IPS-18a (cell line): ENCODE data around the gene ANKS1A.
A peak's percentile ranks its signal among the peaks of the same experiment; 100 is the strongest.

Source experiments
- H3K27ac ChIP-seq: one replicate; pipeline ENCODE4 v1.5.1; 2013; ENCODE audit warnings: low read length
- H3K27me3 ChIP-seq: one replicate; pipeline ENCODE4 v1.6.1; 2013; ENCODE audit warnings: mild to moderate bottlenecking, low read length; ENCODE audit not compliant: control insufficient read depth, insufficient read depth
- H3K36me3 ChIP-seq: one replicate; pipeline ENCODE4 v1.6.1; 2013; ENCODE audit warnings: low read depth, low read length; ENCODE audit not compliant: control insufficient read depth
- H3K4me1 ChIP-seq: one replicate; pipeline ENCODE4 v1.6.1; 2013; ENCODE audit warnings: low read depth, low read length; ENCODE audit not compliant: control insufficient read depth
- H3K4me3 ChIP-seq: one replicate; pipeline ENCODE4 v1.5.1; 2013; ENCODE audit warnings: low read length
- H3K9ac ChIP-seq: one replicate; pipeline ENCODE4 v1.6.1; 2013; ENCODE audit warnings: mild to moderate bottlenecking, low read length, moderate library complexity
- H3K9me3 ChIP-seq: one replicate; pipeline ENCODE4 v1.6.1; 2013; ENCODE audit warnings: low read depth, low read length; ENCODE audit not compliant: control insufficient read depth

ANKS1A gene

DNA sequence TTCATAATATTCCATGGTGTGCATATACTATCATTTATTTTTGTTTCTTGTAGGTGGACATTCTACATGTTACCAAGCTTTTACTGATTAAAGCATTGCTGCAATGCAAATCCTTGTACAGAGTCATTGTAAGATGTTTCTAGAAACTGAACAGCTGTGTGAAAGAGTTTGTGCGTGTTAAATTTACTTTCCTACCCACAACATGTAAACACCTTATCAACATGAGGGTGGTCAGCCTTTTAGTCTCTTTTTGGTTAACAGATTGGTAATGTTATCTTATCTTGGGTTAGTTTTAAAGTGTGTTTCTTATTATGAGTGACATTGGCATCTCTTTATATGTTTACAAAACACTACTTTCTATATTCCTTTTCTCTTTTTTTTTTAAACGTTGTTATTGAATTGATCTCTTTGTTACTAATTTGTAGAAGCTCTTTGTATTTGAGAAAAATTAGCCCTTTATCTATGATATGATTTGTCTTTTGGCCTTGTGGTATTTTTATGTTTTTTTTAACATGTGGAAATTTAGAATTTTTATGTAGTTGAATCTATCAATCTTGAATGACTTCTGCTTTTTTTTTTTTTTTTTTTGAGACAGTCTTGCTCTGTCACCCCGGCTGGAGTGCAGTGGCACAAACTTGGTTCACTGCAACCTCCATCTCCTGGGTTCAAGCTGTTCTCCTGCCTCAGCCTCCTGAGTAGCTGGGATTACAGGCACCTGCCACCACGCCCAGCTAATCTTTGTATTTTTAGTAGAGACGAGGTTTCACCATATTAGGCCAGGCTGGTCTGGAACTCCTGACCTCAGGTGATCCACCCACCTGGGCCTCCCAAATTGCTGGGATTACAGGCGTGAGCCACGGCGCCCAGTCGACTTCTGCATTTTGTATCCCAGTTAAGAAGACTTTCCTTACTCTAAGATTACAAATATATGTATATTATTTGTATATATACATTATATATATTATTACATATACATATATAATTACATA is 140.0 kb downstream of the ANKS1A start:
- H3K27ac ChIP-seq: no peak overlapping the region
- no peaks in the 10 kb centered on the region for H3K9me3 ChIP-seq
- H3K36me3 ChIP-seq: no peaks in the 10 kb centered on the region
- no peak overlapping the region for H3K4me3 ChIP-seq
- peaks cover 26% of the 10 kb centered on the region for H3K4me1 ChIP-seq
- no peaks in the 10 kb centered on the region for H3K27me3 ChIP-seq
- no peak overlapping the region for H3K9ac ChIP-seq

DNA sequence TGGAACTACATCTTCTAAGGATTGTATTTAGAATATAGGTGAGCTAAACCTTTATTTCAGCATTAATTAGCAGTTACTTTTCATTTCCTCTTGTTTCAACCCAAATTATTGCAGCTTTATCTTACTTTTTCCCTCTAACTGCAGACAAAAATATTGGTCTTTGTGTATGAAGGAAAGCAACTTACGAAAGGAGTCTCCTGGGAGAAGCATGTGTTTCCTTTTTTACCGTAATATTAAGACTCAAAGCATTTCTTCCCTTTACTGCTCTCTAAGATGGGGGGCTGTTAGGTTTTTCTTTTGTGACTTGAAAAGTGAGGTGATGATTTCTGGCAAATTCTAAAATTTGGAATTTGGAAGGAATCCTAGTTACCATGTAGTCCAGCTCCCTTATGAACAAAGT is 141.0 kb downstream of the ANKS1A start:
- Histone ChIP-seq H3K36me3 (no peaks in the 10 kb centered on the region), H3K27me3 (no peaks in the 10 kb centered on the region), H3K9me3 (no peaks in the 10 kb centered on the region), H3K4me3 (no peak overlapping the region), H3K9ac (no peak overlapping the region), H3K27ac (no peak overlapping the region), H3K4me1 (peaks cover 16% of the 10 kb centered on the region)

DNA sequence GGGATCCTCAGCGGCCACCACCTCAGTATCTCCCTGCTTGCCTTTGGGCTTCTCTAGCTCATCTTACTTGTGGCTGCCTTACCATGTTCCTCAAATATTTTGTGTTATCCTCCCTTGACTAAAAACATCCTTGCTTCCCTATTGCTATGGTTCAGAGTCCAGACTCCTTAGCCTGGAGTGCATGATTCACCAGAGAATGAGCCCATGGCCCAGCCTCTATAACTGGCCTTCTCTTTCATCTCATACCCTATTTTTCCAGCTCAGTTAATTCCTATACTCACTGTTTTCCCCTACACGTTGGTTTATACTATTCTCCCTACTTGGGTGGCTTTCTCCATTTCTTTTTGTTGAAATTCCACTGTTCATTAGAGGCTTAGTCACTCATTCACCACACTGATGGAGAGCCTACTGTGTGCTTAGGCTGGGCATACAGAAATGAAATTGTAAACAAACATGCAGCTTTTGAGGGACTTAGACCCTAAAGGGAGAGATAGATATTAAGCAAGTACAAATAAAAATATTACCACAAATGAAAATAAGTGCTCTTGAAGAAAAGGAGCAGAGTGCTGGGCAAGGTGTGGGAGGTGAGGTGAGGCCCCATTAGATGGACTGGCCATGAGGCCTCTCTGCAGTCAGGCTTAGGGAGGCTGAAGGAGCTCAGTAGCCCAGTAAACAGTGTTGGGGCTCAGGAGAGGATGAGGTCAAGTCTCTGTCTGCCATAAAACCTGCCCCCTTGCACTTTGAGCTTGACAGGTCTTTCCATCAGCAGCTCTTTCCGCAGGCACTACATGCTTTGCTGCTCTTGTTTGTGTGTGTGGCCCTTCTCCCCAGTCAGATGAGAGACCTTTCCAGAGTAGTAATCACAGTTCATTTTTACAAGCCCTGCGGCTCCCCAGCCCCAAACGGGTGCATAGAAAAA is 142.8 kb downstream of the ANKS1A start:
- H3K9me3 ChIP-seq: no peaks in the 10 kb centered on the region
- no peaks in the 10 kb centered on the region for H3K36me3 ChIP-seq
- H3K27ac ChIP-seq: no peak overlapping the region
- no peak overlapping the region for H3K9ac ChIP-seq
- peaks cover 20% of the 10 kb centered on the region for H3K4me1 ChIP-seq
- H3K4me3 ChIP-seq: no peak overlapping the region
- no peaks in the 10 kb centered on the region for H3K27me3 ChIP-seq

DNA sequence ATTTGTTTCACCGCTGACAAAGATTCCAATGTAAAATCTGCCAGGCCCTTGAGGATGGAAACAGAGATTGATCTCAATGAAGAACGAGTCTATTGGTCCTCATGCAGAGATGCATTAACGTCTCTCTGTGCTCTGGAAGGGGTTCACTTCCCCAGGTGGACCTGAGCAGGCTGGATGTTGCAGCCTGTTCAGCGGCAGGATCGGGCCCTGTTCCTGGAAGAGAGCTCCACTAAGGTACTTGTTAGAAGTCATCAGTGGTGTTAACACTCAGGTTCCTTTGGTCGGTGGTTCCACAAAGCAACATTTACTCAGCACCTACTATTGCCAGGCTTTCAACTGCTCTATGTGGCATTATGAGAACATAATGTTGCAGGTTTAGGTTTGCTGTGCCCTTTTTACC is 144.6 kb downstream of the ANKS1A start:
- H3K27ac ChIP-seq: no peak overlapping the region
- H3K36me3 ChIP-seq: no peaks in the 10 kb centered on the region
- H3K27me3 ChIP-seq: no peaks in the 10 kb centered on the region
- H3K9ac ChIP-seq: no peak overlapping the region
- peaks cover 32% of the 10 kb centered on the region for H3K4me1 ChIP-seq
- H3K9me3 ChIP-seq: no peaks in the 10 kb centered on the region
- no peak overlapping the region for H3K4me3 ChIP-seq

DNA sequence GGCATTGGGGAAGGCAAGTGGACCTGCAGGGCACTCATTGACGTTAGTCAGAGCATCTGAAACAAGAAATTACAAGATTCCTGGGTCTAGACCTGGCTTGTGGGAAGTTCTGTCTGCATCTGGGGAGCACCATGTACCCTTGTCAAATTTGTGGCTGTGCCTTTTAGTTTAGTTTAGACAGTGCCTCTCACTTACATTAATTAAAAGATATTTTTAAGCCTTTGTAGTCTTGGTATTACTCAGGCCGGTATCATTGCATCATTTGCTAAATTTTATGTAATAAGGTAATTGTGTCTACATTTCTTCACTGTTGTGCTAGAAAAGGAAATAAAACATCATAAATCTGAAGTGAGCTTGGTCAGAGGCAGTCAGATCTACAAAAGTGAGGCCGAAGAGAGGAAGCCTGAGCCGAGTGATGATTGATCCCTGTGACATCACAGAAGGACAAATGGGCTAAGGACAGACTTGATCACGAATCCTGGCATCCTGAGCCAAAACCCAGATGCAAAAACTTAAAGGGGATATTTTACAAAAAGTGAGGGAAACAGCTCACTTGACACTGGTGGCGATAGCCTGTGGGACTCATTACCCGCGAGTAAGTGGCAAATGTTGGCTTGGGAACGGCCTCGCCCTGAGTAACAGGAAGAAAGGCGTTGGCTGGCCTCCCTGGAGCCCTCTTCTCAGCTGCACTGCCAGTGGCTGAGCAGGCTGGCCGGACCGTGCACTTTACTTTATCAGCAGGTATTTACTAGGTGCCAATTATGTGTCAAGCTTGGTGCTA is 145.5 kb downstream of the ANKS1A start:
- H3K36me3 ChIP-seq: no peaks in the 10 kb centered on the region
- no peaks in the 10 kb centered on the region for H3K27me3 ChIP-seq
- H3K9me3 ChIP-seq: no peaks in the 10 kb centered on the region
- no peak overlapping the region for H3K4me3 ChIP-seq
- no peak overlapping the region for H3K9ac ChIP-seq
- H3K27ac ChIP-seq: no peak overlapping the region
- H3K4me1 ChIP-seq: peaks cover 32% of the 10 kb centered on the region

DNA sequence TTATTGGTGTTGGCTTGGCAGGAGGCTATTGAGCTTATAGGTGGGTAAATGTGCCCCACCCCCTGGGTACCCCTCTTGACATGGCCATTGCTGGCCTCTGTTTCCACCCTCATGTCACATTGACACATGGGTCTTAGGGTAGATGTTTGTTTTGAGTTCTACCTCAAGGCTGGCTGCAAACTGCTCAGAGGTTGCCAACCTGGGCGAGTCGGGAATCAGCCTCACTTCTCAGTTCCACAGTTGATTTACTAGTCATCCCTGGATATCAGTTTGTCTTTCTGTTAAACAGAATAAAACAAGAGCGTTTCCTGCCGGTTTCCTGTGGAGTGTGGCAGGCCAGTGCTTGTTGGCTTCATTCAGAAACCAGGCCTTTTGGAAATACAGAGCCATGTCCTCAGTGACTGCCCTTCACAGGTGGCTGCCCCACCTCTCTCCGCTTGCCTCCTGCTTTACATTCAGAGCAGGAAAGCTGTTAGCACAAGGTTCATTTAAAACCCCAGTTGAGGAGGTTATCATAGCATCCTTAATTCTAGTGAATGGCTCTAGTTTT is 146.5 kb downstream of the ANKS1A start:
- Histone ChIP-seq H3K27me3 (no peaks in the 10 kb centered on the region), H3K36me3 (no peaks in the 10 kb centered on the region), H3K9me3 (no peaks in the 10 kb centered on the region), H3K4me1 (peaks cover 32% of the 10 kb centered on the region), H3K27ac (no peak overlapping the region), H3K9ac (no peak overlapping the region), H3K4me3 (no peak overlapping the region)

DNA sequence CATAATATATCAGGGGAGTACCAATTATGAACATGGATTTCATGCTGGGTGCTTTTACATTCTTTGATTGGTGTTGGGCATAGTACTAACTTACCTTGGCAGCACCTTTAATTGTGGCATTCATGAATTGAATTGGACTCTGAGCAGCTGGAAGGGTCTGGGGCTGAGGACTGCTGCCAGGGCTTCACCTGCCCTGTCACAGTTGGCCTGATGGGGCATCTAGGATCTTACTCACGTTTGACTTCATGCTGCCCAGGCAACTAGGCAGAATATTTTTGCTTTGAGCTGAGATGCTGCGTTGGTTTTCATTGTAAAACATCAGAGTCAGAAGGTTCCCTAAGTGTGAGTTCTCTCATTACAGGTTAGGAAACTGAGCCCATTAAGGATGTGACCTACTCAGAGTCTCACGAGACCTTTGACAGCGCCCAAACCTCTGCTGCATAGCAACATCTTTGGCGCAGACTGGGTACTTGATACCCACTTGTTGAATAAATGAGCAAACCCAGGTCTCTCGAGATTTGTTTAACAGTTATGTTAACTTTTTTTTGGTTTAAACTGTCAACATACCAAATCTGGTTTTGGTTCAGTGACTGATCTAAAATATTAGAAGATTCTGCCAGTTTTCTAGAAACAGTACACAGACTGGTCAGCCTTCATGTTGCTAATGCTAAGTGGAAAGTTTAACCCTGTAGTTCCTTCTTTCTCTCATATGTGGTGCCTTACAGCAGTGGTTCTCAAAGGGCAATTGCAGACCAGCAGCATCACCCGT is 147.2 kb downstream of the ANKS1A start:
- Histone ChIP-seq H3K9ac (no peak overlapping the region), H3K4me3 (peak overlapping the region; percentile 42), H3K4me1 (peaks cover 32% of the 10 kb centered on the region), H3K9me3 (no peaks in the 10 kb centered on the region), H3K27me3 (no peaks in the 10 kb centered on the region), H3K36me3 (no peaks in the 10 kb centered on the region), H3K27ac (peak overlapping the region; percentile 30)

DNA sequence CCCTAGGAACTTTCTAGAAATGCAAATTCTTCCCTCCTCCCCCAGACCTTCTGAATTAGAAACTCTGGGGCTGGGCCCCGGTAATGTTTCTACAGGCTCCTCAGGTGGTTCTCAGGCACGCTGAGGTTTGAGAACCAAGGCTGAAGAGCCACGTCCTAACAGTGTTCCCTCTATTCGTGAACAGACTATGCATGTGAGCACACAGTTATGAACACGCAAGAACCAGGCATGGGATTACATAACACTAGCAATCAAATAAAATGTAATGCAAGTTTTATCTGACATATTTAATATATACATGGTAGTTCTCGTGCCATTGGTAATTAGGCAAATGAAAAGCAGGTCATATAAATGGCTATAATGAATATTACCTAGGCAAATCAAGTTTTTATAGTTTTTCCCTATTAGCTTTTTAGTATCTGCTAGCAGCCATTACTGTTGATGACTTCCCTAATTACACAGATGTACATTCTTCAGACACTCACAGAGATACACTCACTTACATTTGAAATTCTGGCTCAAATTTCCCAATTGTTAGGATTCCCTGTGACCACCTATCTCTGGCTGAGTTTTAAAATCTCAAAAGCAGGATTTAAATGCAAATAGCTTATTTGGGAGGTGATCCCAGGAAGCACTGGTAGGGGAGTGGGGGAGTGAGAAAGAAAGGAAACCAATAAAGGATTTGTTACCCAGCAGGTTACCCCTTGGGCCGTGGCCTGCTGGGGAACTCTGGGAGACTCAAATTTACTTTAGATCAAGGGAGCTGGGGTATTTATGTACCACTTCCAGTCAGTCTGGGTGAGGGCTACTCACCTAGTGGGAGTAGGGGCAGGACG is 148.0 kb downstream of the ANKS1A start:
- no peaks in the 10 kb centered on the region for H3K27me3 ChIP-seq
- no peaks in the 10 kb centered on the region for H3K36me3 ChIP-seq
- peak overlapping the region; percentile 42 for H3K4me3 ChIP-seq
- peak overlapping the region; percentile 43 for H3K27ac ChIP-seq
- H3K4me1 ChIP-seq: peaks cover 33% of the 10 kb centered on the region
- H3K9ac ChIP-seq: peak overlapping the region; percentile 10
- H3K9me3 ChIP-seq: no peaks in the 10 kb centered on the region

DNA sequence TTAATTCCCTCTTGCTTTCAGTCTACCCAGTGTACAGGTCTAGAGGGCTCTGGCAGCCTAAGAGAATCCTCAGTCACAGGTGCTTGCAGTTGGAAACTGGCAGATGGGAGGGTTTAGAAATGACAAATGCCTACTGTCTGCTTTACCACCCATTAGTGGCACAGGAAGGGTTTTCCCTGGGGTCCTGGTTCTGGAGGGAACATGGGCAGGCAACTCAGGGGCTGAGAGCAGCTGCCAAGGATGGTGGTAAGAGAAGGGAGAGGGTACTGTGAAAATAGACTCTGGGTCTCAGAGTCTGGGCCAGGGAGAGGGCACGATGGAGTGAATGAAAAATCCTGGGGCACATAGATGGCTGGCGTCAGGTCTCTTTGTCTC is 148.6 kb downstream of the ANKS1A start:
- Histone ChIP-seq H3K36me3 (no peaks in the 10 kb centered on the region), H3K4me3 (peak overlapping the region; percentile 42), H3K9me3 (no peaks in the 10 kb centered on the region), H3K4me1 (peaks cover 39% of the 10 kb centered on the region), H3K9ac (no peak overlapping the region), H3K27me3 (no peaks in the 10 kb centered on the region), H3K27ac (peak overlapping the region; percentile 43)

DNA sequence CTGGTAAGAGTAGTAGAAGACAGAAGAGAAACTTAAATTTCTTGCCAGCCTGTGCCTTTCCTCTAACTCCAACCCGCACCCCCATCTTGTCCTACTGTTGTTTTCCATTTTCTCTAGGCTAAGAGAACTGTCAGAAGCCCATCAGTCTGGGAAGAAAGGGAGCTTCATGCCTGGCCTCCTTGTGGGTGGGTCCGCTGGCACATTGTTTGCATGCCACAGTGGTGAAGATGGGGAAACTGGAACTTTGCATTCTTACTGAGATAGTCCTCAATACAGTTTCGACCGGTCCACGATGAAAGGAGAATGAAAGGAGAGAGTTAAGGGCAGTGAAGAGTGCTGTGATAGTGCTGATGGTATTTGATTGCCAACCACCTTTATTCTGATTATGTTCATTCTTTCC is 149.0 kb downstream of the ANKS1A start:
- Histone ChIP-seq H3K4me3 (no peak overlapping the region), H3K27ac (no peak overlapping the region), H3K27me3 (no peaks in the 10 kb centered on the region), H3K9ac (no peak overlapping the region), H3K36me3 (no peaks in the 10 kb centered on the region), H3K9me3 (no peaks in the 10 kb centered on the region), H3K4me1 (peaks cover 44% of the 10 kb centered on the region)
